Right ventricle myocardium superior (tissue), 1 donor: ENCODE results near the gene ZNF516. TPM values are rescaled to one million over a fixed set of nuclear protein-coding genes. Genes with fewer than 3 reads are reported as not detected.
"Not testable (repeated sequence)": the region's sequence is repeated elsewhere in the genome, so short reads cannot be mapped to it uniquely, and the experiment has no call there.

ENCODE experiments used
- ATAC-seq: fragments of 200-7000 bp; cut with Tn5 transposase; one replicate; pipeline ENCODE4 v1.9.1; 2020; ENCODE audit warnings: mild to moderate bottlenecking; ENCODE audit not compliant: poor library complexity
- DNase-seq: peaks from one replicate; pipeline ENCODE4 v3.0.0-alpha.2; 2020
- intact Hi-C: fragments of 100-400 bp; cut with DNase I; formaldehyde crosslinking; loops from one replicate; pipeline ENCODE4 v1.11.2; 2022
- total RNA-seq: library from RNA; stranded (reverse); fragmentation: NEBNext Ultra II Directional; extraction: Animal tissue kit (Norgen Biotek cat#: 25700); gene quantifications from one replicate; pipeline ENCODE4 v1.2.1, GENCODE V29; 2021
- donor health status: DM: no; HTN: yes; CAD: no; lungs with severe emphysema.

ZNF516 gene
- total RNA-seq, 1 donor from 2014 or later, result 12.6 TPM

DNA sequence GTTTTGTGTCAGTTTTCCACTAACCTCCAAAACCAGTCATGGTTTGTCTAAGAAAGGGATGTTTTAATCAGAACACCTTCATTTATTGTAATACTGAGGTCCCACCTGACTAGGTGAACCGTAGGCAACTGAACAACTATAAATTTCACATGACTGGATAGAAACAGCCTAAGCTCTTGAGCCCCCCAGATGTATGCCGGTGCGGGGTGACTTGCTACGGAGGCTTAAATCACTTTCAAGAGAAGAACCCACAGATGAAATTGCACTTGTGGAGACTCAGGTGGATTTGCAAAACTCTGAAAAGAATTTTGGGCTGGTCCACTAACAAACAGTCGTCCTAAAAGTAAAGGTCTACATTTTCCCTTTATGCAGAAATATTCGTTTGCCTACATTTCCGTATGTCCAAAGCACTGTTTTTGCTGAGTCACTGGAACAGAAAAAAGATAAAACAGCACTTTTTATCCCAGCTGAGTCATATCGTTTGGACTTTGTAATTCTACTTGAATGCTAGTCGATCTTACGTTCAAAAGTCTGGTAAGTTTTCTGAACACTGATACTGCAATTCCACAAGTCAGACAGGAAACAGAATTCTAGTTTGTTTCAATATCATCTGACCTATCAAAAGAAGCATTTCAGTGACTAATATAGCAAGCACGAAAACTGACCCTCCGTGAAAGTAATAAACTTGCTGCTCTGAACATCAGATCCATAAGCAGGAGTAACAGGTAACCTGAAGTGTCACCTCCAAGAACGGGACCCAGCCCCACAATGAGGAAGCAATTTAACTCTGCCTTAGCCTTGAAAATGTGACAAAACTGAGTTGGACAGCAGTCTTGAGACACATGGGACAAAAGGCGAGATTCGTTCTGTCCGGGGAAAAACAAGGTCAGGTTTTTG is 18.1 kb downstream of the ZNF516 start:
- ATAC-seq, result peak; percentile 50
- intact Hi-C loops, result no loop called here
- no peak for DNase-seq

- DNase-seq (no peak), ATAC-seq (no peak)
- intact Hi-C loops, result no loop called here
These were observed 19.4 kb downstream of the ZNF516 start for GRCh38 chr18:76475450-76476194.

DNA sequence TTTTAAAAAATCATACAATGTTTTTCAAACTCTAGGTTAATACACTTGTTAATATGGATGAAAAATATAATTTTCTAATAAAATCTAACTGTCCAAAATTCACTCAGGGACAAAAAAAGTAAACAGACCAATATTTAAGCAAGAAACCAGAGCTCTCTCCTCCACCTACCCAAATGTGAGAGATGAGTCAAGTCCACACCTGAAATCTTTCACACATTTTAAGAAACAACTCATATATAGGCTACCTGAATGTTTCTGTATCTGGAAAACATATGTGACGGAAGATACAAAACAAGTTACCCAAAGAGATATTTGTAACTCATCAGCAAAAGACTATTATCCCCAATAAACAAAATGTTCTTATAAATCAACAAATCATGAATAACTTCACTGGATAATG is 20.2 kb downstream of the ZNF516 start:
- no peak for DNase-seq
- no peak for ATAC-seq
- intact Hi-C loops, result no loop called here

DNA sequence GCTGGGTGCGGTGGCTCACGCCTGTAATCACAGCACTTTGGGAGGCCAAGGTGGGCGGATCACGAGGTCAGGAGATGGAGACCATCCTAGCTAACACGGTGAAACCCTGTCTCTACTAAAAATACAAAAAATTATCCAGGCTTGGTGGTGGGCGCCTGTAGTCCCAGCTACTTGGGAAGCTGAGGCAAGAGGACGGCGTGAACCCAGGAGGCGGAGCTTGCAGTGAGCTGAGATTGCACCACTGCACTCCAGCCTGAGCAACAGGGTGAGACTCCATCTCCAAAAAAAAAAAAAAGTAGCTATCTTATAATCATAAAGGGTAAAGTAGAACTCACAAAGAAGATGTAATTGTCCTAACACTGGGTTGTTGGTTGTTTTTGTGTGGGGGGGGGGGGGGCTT is 21.5 kb downstream of the ZNF516 start:
- intact Hi-C loops, ATAC-seq, DNase-seq: not testable (repeated sequence)

DNA sequence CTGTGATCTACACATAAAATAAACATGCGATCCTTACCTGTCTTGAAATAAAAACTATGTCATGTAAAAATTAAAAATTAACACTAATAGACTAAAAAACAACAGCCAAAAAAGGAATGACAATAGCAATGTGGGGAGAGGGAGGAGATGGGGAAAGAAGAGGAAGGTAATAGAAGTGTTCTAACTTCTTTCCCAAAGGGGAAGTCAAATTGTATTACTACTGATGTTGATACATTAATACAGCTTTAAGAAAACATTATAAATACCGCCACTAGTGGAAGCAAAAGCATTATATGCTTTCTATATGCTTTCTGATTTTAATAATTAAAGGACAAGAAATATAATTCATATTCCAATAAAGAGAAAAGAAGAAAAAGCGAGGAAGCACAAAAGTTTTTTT is 22.2 kb downstream of the ZNF516 start:
- intact Hi-C loops, result no loop called here
- no peak for DNase-seq
- no peak for ATAC-seq

- ATAC-seq, result no peak
- no peak for DNase-seq
- intact Hi-C loops, result no loop called here
These were observed 23.4 kb downstream of the ZNF516 start for GRCh38 chr18:76471593-76471992.

GRCh38 chr18:76468345-76469304 is 26.4 kb downstream of the ZNF516 start:
- intact Hi-C loops, result no loop called here
- peak; percentile 19 for ATAC-seq
- peak; percentile 64 for DNase-seq

- peak; percentile 84 for ATAC-seq
These were observed 27.5 kb downstream of the ZNF516 start for GRCh38 chr18:76467371-76468190.

DNA sequence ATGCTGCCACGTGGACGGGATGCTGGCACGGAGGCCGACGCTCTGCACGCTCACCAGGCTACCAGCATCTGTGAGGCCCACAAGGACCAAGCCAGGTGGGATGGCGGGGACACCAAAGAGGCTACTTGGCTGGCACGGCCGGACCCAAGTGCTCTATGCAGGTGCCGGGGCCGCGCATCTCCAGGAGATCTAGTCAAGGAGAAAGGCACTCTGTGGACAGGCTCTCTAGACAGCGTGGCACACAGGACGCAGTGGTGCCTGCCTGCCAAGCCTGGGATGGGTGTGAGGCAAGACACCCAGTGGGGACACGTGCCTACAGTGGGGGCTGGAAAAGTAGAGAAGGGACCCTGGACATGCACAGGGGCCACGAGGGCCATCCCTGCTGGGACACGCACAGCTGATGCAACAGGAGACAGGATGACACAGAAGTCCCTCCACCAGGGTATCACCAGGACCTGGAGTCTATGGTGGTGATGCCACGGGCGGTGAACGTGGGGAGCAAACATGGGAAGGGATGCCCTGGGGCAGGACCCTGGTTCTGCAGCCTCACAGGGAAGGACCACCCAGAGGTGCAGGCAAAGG is 28.5 kb downstream of the ZNF516 start:
- peak; percentile 40 for DNase-seq
- intact Hi-C loops, result no loop called here

More at GRCh38 chr18:76467371-76468190, 27.5 kb downstream of the ZNF516 start:
- intact Hi-C loops, result no loop called here
- DNase-seq, result peak; percentile 67

GRCh38 chr18:76465630-76466409 is 29.2 kb downstream of the ZNF516 start:
- ATAC-seq (no peak), DNase-seq (no peak)
- intact Hi-C loops, result no loop called here

More for the DNA sequence above, 28.5 kb downstream of the ZNF516 start:
- no peak for ATAC-seq

DNA sequence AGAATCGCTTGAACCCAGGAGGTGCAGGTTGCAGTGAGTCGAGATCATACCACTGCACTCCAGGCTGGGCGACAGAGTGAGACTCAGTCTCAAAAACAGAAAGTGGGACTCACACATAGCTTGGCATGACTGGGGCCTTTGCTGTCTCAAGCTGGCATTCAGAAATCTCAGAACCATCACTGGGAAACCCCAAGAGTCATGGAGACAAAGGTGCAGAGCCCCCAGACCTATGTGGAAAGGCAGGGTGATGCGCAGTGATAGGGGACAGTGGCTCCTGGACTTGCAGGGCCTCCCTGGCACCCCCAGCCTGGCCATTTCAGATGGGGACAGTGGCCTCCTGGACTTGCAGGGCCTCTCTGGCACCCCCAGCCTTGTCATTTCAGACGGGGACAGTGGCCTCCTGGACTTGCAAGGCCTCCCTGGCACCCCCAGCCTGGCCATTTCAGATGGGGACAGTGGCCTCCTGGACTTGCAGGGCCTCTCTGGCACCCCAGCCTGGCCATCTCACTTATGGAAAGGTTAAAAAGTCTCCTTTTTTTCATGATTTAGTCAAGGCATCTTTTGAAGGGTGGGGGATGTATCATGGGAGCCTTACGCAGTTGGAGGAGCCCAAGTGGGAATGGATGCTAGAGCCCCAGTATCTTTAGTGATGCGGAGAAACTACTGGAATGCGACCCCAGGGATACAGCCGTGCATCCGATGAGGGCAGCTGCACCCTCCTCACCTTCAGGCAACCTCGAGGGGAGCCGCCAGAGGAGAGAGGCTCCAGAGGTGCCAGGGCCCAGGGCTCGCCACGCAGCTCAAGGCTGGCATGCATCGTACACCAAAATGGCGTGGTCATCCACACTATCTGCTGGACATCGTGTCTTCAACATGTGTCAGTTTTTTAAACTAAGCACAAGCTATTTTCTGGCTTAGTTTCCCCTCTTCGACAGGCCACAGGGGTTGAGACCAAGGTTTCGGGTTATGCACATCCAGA is 30.5 kb downstream of the ZNF516 start:
- intact Hi-C loops, result no loop called here
- no peak for DNase-seq
- ATAC-seq, result no peak

GRCh38 chr18:76463872-76464271 is 31.2 kb downstream of the ZNF516 start:
- ATAC-seq (no peak), DNase-seq (no peak)
- intact Hi-C loops, result no loop called here

DNA sequence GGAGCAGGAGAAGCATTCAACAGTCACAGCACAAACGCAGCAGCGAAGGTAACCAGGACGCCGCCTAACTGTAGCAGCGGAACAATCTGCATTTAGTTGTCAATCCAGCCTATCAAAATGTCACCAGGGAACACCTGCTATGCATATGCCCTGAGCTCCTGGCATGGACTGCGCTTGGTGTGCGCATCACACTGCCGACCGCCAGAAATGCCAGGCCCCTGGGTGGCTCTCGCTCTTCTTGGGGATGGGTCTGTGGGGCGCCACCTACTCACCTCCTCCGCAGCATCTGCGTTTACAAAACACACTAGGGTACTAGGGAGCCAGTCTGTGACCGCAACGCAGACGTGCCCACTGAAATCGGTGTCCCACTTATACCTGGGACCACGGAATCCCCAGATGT is 31.7 kb downstream of the ZNF516 start:
- ATAC-seq, result no peak
- no peak for DNase-seq
- intact Hi-C loops, result no loop called here

DNA sequence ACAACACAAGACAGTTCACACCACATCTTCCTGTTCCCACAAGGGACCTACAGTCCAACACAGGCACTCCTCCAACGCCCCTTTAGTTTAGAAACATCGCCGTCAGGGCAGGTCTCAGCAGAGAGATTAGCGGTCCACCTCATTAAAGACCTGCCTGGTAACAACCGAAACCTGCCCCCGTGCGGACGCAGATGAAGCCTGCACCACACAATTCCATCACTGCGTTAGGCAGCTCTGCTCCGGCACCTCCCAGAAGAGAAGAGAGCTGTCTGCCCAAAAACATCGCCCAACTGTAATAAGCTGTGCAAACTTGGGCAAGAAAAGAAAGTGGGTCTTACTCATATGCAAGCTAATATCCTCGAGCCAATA is 32.7 kb downstream of the ZNF516 start:
- intact Hi-C loops, result no loop called here
- no peak for ATAC-seq
- no peak for DNase-seq

DNA sequence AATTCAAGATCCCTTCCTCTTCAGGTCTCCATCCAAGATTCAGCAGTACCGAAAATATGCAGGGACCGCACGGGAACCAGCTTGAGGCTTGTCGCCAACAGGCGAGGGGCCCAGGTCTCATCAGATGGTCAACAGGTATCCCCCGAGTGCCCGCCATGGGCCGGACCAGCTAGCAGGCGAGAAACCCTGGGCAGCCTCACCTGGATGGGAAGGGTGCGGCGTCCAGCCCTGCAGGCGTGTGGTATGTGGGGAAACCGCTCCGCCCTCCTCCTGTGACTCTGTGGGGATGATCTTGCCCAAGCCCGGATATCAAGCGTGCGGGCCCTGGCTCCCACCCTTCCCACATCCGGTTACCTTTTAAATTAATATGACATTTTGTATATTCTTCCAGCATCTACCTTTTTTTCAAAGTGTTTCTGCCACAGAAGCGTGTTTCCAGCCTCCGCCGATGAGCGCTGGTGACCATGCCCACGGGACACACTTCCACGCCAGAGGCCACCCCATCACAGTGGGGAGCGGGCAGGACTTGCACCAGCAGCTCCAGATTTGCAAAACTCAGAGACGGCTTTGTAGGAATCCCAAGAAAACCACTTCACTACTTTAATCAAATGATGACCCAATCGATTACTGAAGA is 33.2 kb downstream of the ZNF516 start:
- no peak for DNase-seq
- intact Hi-C loops, result no loop called here
- ATAC-seq, result no peak
